WTC11 (cell line): ENCODE measurements around the gene DNAJC18. TPM values are rescaled to one million over a fixed set of nuclear protein-coding genes. Genes with fewer than 3 reads are reported as not detected.

ENCODE experiments used
- ATAC-seq: fragments of 200-7000 bp; cut with Tn5 transposase; 2 replicates; pipeline ENCODE4 v1.10.0; 2021; ENCODE audit warnings: mild to moderate bottlenecking, moderate library complexity
- CTCF ChIA-PET: fragments of 300-600 bp; sonication (Branson Sonifier 250); formaldehyde crosslinking; loops from one replicate; lab custom pipeline; 2021; ENCODE audit warnings: antibody characterized with exemption; lab: Charles Lee
- POLR2A ChIA-PET: fragments of 350-600 bp; sonication (Branson Sonifier 250); formaldehyde crosslinking; loops from one replicate; lab custom pipeline; 2021; ENCODE audit warnings: antibody characterized with exemption; lab: Charles Lee
- DNase-seq: peaks from one replicate; pipeline ENCODE4 v3.0.0; 2021; ENCODE audit warnings: low spot score
- H3K27ac Mint-ChIP-seq: 2 replicates; pipeline ENCODE4 v1.8.0; 2021; ENCODE audit warnings: mixed read lengths
- H3K27me3 Mint-ChIP-seq: 2 replicates; pipeline ENCODE4 v1.8.0; 2021; ENCODE audit warnings: low read depth, mild to moderate bottlenecking, moderate library complexity, mixed read lengths
- H3K36me3 Mint-ChIP-seq: 2 replicates; pipeline ENCODE4 v1.8.0; 2021; ENCODE audit warnings: mixed read lengths
- H3K4me1 Mint-ChIP-seq: 2 replicates; pipeline ENCODE4 v1.8.0; 2022; ENCODE audit warnings: mixed read lengths
- H3K4me3 Mint-ChIP-seq: 2 replicates; pipeline ENCODE4 v1.8.0; 2021; ENCODE audit warnings: mild to moderate bottlenecking, moderate library complexity, mixed read lengths
- H3K9me3 Mint-ChIP-seq: 2 replicates; pipeline ENCODE4 v1.8.0; 2021; ENCODE audit warnings: mixed read lengths
- AR ChIP-seq: fragments of 250-450 bp; sonication (Bioruptor Pico); IDR thresholded peaks from 2 replicates; pipeline ENCODE4 v1.9.0; 2021; ENCODE audit warnings: mild to moderate bottlenecking
- CREB1 ChIP-seq: sonication (generic); formaldehyde crosslinking; IDR thresholded peaks from 2 replicates; pipeline ENCODE4 v1.8.0; 2023; ENCODE audit warnings: mild to moderate bottlenecking, missing genetic modification reagents
- CTCF ChIP-seq: fragments of 200-600 bp; IDR thresholded peaks from 2 replicates; pipeline ENCODE4 v1.8.0; 2022; ENCODE audit warnings: antibody characterized with exemption
- HMGA2 ChIP-seq: fragments of 250-450 bp; sonication (Bioruptor Pico); IDR thresholded peaks from 2 replicates; pipeline ENCODE4 v1.4.0; 2021; ENCODE audit warnings: mild to moderate bottlenecking, moderate library complexity
- MAX ChIP-seq: sonication (generic); formaldehyde crosslinking; IDR thresholded peaks from 2 replicates; pipeline ENCODE4 v1.8.0; 2022; ENCODE audit warnings: mild to moderate bottlenecking, missing genetic modification reagents
- MLX ChIP-seq: sonication (generic); formaldehyde crosslinking; IDR thresholded peaks from 2 replicates; pipeline ENCODE4 v1.8.1; 2023; ENCODE audit warnings: mild to moderate bottlenecking, missing genetic modification reagents, moderate library complexity
- NFE2L1 ChIP-seq: sonication (generic); formaldehyde crosslinking; IDR thresholded peaks from 2 replicates; pipeline ENCODE4 v1.8.1; 2023; ENCODE audit warnings: missing genetic modification reagents
- NR2C2 ChIP-seq: sonication (generic); formaldehyde crosslinking; IDR thresholded peaks from 2 replicates; pipeline ENCODE4 v1.8.0; 2022; ENCODE audit warnings: mild to moderate bottlenecking, missing genetic modification reagents
- PRDM15 ChIP-seq: sonication (generic); formaldehyde crosslinking; IDR thresholded peaks from 2 replicates; pipeline ENCODE4 v1.8.0; 2022; ENCODE audit warnings: missing genetic modification reagents
- RORB ChIP-seq: fragments of 250-450 bp; sonication (Bioruptor Pico); IDR thresholded peaks from 2 replicates; pipeline ENCODE4 v1.9.0; 2021; ENCODE audit warnings: mild to moderate bottlenecking
- SMAD4 ChIP-seq: sonication (generic); formaldehyde crosslinking; IDR thresholded peaks from 2 replicates; pipeline ENCODE4 v1.8.0; 2022; ENCODE audit warnings: mild to moderate bottlenecking, missing genetic modification reagents
- TCF7 ChIP-seq: sonication (generic); formaldehyde crosslinking; IDR thresholded peaks from 2 replicates; pipeline ENCODE4 v1.8.0; 2022; ENCODE audit warnings: mild to moderate bottlenecking, low read depth, missing genetic modification reagents, moderate library complexity
- ZMAT4 ChIP-seq: fragments of 250-450 bp; sonication (Bioruptor Pico); IDR thresholded peaks from 2 replicates; pipeline ENCODE4 v1.9.0; 2021; ENCODE audit warnings: mild to moderate bottlenecking
- ZNF121 ChIP-seq: sonication (generic); formaldehyde crosslinking; IDR thresholded peaks from 2 replicates; pipeline ENCODE4 v1.8.0; 2023; ENCODE audit warnings: missing genetic modification reagents
- ZSCAN18 ChIP-seq: fragments of 250-450 bp; sonication (Bioruptor Pico); IDR thresholded peaks from 2 replicates; pipeline ENCODE4 v2.1.2; 2022; ENCODE audit warnings: mild to moderate bottlenecking, moderate library complexity
- total RNA-seq: library from RNA; stranded (reverse); gene quantifications from 3 replicates; pipeline ENCODE4 v1.2.3, GENCODE V29; 2021

Gene DNAJC18
- total RNA-seq, 1 experiment from 2014 or later, result 23.7 TPM

GRCh38 chr5:139415869-139416268, 23.5 kb downstream of the DNAJC18 start:
- no peak overlapping the region for H3K4me3 Mint-ChIP-seq
- CTCF ChIA-PET, result interaction anchor here (0.6 kb wide), 1 partner anchor 139 kb away, joined by 3 read pairs; no protein-coding TSS in a partner anchor
- no peak for TF ChIP-seq CTCF
- TF ChIP-seq SMAD4 (CRISPR knock-in tag), result no peak
- TF ChIP-seq TCF7, result no peak
- TF ChIP-seq HMGA2 (CRISPR knock-in tag), result no peak
- TF ChIP-seq NFE2L1 (CRISPR knock-in tag), result no peak
- no peak for TF ChIP-seq MAX
- TF ChIP-seq ZNF121 (CRISPR knock-in tag), result no peak
- TF ChIP-seq CREB1, result no peak
- no peak for TF ChIP-seq NR2C2 (CRISPR knock-in tag)
- no peak for TF ChIP-seq ZSCAN18 (CRISPR knock-in tag)
- TF ChIP-seq PRDM15 (CRISPR knock-in tag), result no peak
- no peak for TF ChIP-seq AR (CRISPR knock-in tag)
- no peak for TF ChIP-seq RORB
- TF ChIP-seq MLX (CRISPR knock-in tag), result no peak
- TF ChIP-seq ZMAT4 (CRISPR knock-in tag), result no peak
- TF ChIP-seq, all 79 proteins: peak for 0
- Mint-ChIP-seq H3K36me3 (peaks cover 13% of the 10 kb centered on the region), H3K27me3 (no peaks in the 10 kb centered on the region; the same call in 1 of the 2 replicates), H3K4me1 (peaks cover 9% of the 10 kb centered on the region), H3K27ac (no peak overlapping the region), H3K9me3 (no peaks in the 10 kb centered on the region)
- ATAC-seq (no peak), DNase-seq (no peak)
- POLR2A ChIA-PET, result no interaction called here
